Tibial nerve (tissue), 4 donors: ENCODE results near the gene CUX1. TPM values are rescaled to one million over a fixed set of nuclear protein-coding genes. Genes with fewer than 3 reads are reported as not detected.
A peak's percentile ranks its signal among the peaks of the same experiment; 100 is the strongest.

ENCODE experiments used
- DNase-seq, 2 donors: peaks; one replicate each; pipeline ENCODE4 v3.0.0-alpha.2; 2019; ENCODE audit warnings: low spot score in 2 of 2
- H3K27ac ChIP-seq, 4 donors: fragments of 200-600 bp; sonication (generic) in 3 of 4; one replicate each; pipeline ENCODE4 v1.5.1; 2017 to 2019; ENCODE audit warnings: mild to moderate bottlenecking in 1 of 4
- H3K27me3 ChIP-seq, 2 donors: fragments of 200-600 bp; sonication (generic) in 1 of 2; one replicate each; pipeline versions ENCODE4 v1.5.1 to v1.6.0; 2017 to 2019
- H3K36me3 ChIP-seq, 3 donors: fragments of 200-600 bp; sonication (generic); one replicate each; pipeline ENCODE4 v1.5.1; 2018 to 2019
- H3K4me1 ChIP-seq, 4 donors: fragments of 200-600 bp; sonication (generic) in 3 of 4; one replicate each; pipeline ENCODE4 v1.5.1; 2017 to 2019
- H3K4me3 ChIP-seq, 4 donors: fragments of 200-600 bp; sonication (generic) in 3 of 4; one replicate each; pipeline ENCODE4 v1.5.1; 2017 to 2019; ENCODE audit warnings: mild to moderate bottlenecking in 1 of 4, moderate library complexity in 1 of 4
- H3K9me3 ChIP-seq, 4 donors: fragments of 200-600 bp; sonication (generic) in 3 of 4; one replicate each; pipeline ENCODE4 v1.5.1; 2017 to 2019
- CTCF ChIP-seq, 5 experiments: fragments of 200-600 bp in 3 of 5; fragments of 450-650 bp in 2 of 5; sonication (generic) in 3 of 5; IDR thresholded peaks; one replicate each; pipeline ENCODE4 v1.5.1; 2016 to 2019; ENCODE audit warnings: antibody characterized with exemption in 5 of 5, mild to moderate bottlenecking in 3 of 5, moderate library complexity in 2 of 5
- EP300 ChIP-seq, 2 donors: sonication (generic); formaldehyde crosslinking; IDR thresholded peaks; one replicate each; pipeline ENCODE4 v1.6.1; 2017; ENCODE audit warnings: antibody characterized with exemption in 2 of 2, mild to moderate bottlenecking in 1 of 2
- POLR2A ChIP-seq, 2 donors: fragments of 450-650 bp; IDR thresholded peaks; one replicate each; pipeline ENCODE4 v1.6.1; 2017; ENCODE audit warnings: antibody characterized with exemption in 2 of 2, mild to moderate bottlenecking in 2 of 2, moderate library complexity in 2 of 2
- WGBS, 2 donors: methylation state at CpG; one replicate each; pipeline ENCODE4 v1.1.5; 2018; 5-methylcytosine and 5-hydroxymethylcytosine counted together
- total RNA-seq, 4 donors: library from RNA; depleted of rRNA; stranded (reverse); fragments of >200 nt; gene quantifications; one replicate each; pipeline ENCODE4 v1.1.0, GENCODE V29; 2016

CUX1 gene
- total RNA-seq, 4 donors from 2014 or later, result 74.5 to 104 (median 84.3) TPM

GRCh38 chr7:102122026-102122425 is 304.6 kb downstream of the CUX1 start:
- no peaks in the 10 kb centered on the region for H3K36me3 ChIP-seq
- H3K27me3 ChIP-seq, result no peaks in the 10 kb centered on the region
- H3K27ac ChIP-seq, result peak overlapping the region; percentile 63 to 93 (median 84)
- H3K4me3 ChIP-seq, result no peak overlapping the region
- peaks cover 0 to 69% (median 14%) of the 10 kb centered on the region in 4 donors for H3K4me1 ChIP-seq
- no peak for DNase-seq
- H3K9me3 ChIP-seq, result no peaks in the 10 kb centered on the region
- 28 to 34% methylated on average over 3 of the region's 3 CpGs for WGBS, 2 donors
- TF ChIP-seq CTCF (IDR thresholded peaks at IDR 0.05) (no peak), POLR2A (IDR thresholded peaks at IDR 0.05) (no peak), EP300 (IDR thresholded peaks at IDR 0.05) (no peak)

- peak; percentile 46 to 60 for DNase-seq
- H3K27ac ChIP-seq, result peak overlapping the region; percentile 46 to 93 (median 72)
- WGBS, 2 donors, result 40 to 49% methylated on average over 17 of the region's 17 CpGs
Measured at GRCh38 chr7:102125127-102125596, 307.7 kb downstream of the CUX1 start.

GRCh38 chr7:102128303-102128702 is 310.9 kb downstream of the CUX1 start:
- no peaks in the 10 kb centered on the region for H3K9me3 ChIP-seq
- no peak for DNase-seq
- 82 to 93% methylated on average over 11 of the region's 11 CpGs for WGBS, 2 donors

More at GRCh38 chr7:102125127-102125596, 307.7 kb downstream of the CUX1 start:
- Histone ChIP-seq H3K9me3 (no peaks in the 10 kb centered on the region), H3K36me3 (no peaks in the 10 kb centered on the region), H3K4me1 (peaks cover 0 to 44% (median 14%) of the 10 kb centered on the region in 4 donors), H3K27me3 (no peaks in the 10 kb centered on the region), H3K4me3 (no peak overlapping the region)
- TF ChIP-seq POLR2A (IDR thresholded peaks at IDR 0.05) (peak in 1 of 2 donors; percentile 57), EP300 (IDR thresholded peaks at IDR 0.05) (peak; percentile 43 to 87), CTCF (IDR thresholded peaks at IDR 0.05) (peak in 3 of 5 experiments; percentile 18 to 30 (median 24))

GRCh38 chr7:102129636-102130370 is 312.4 kb downstream of the CUX1 start:
- Histone ChIP-seq H3K4me3 (no peak overlapping the region), H3K27me3 (no peaks in the 10 kb centered on the region), H3K36me3 (no peaks in the 10 kb centered on the region), H3K4me1 (peaks cover 0 to 19% (median 2%) of the 10 kb centered on the region in 4 donors), H3K27ac (peak overlapping the region in 3 of 4 donors; percentile 12 to 93 (median 53)), H3K9me3 (no peaks in the 10 kb centered on the region)
- TF ChIP-seq EP300 (IDR thresholded peaks at IDR 0.05) (no peak), POLR2A (IDR thresholded peaks at IDR 0.05) (no peak), CTCF (IDR thresholded peaks at IDR 0.05) (no peak)
- DNase-seq, result no peak
- whole genome bisulfite sequencing, 2 donors, result 68 to 71% methylated on average over 15 of the region's 15 CpGs

More at GRCh38 chr7:102128303-102128702, 310.9 kb downstream of the CUX1 start:
- no peaks in the 10 kb centered on the region for H3K36me3 ChIP-seq
- peak overlapping the region in 3 of 4 donors; percentile 9 to 93 (median 53) for H3K27ac ChIP-seq
- H3K4me3 ChIP-seq, result no peak overlapping the region
- H3K27me3 ChIP-seq, result no peaks in the 10 kb centered on the region
- H3K4me1 ChIP-seq, result peaks cover 0 to 14% (median 0%) of the 10 kb centered on the region in 4 donors
- TF ChIP-seq POLR2A (IDR thresholded peaks at IDR 0.05), result no peak
- TF ChIP-seq EP300 (IDR thresholded peaks at IDR 0.05), result no peak
- no peak for TF ChIP-seq CTCF (IDR thresholded peaks at IDR 0.05)

GRCh38 chr7:102132209-102132752 is 314.9 kb downstream of the CUX1 start:
- H3K4me1 ChIP-seq, result peaks cover 0 to 9% (median 2%) of the 10 kb centered on the region in 4 donors
- no peak overlapping the region for H3K27ac ChIP-seq
- H3K9me3 ChIP-seq, result no peaks in the 10 kb centered on the region
- no peaks in the 10 kb centered on the region for H3K36me3 ChIP-seq
- WGBS, 2 donors, result 85 to 87% methylated on average over 18 of the region's 18 CpGs
- TF ChIP-seq EP300 (IDR thresholded peaks at IDR 0.05) (peak in 1 of 2 donors; percentile 24), CTCF (IDR thresholded peaks at IDR 0.05) (no peak), POLR2A (IDR thresholded peaks at IDR 0.05) (no peak)
- no peak for DNase-seq
- no peak overlapping the region for H3K4me3 ChIP-seq
- no peaks in the 10 kb centered on the region for H3K27me3 ChIP-seq
